ENCODE data around the gene INAFM2. TPM values are rescaled to one million over a fixed set of nuclear protein-coding genes. Genes with fewer than 3 reads are reported as not detected.

Gene INAFM2
- total and polyA plus RNA-seq, 10 donors: 7.4 to 29.6 (median 18.7) TPM

GRCh38 chr15:40300771-40301170 is 22.7 kb upstream of the INAFM2 start:
- H3K36me3 ChIP-seq: peaks cover 3 to 93% (median 56%) of the 10 kb centered on the region in 6 donors
- H3K27ac ChIP-seq: no peak overlapping the region
- peaks cover 0 to 23% (median 14%) of the 10 kb centered on the region in 8 donors for H3K9me3 ChIP-seq
- peaks cover 0 to 47% (median 14%) of the 10 kb centered on the region in 6 donors for H3K4me1 ChIP-seq
- TF ChIP-seq POLR2AphosphoS5 (IDR thresholded peaks at IDR 0.05) (no peak), CTCF (IDR thresholded peaks at IDR 0.05 in 8 of 11, conservative IDR thresholded peaks at IDR 0.05 in 3 of 11) (no peak), POLR2A (IDR thresholded peaks at IDR 0.05) (no peak)
- H3K27me3 ChIP-seq (replicated peaks in 1 of 7): no peaks in the 10 kb centered on the region
- WGBS, 5 donors: 93 to 100% (median 96%) methylated on average over 2 of the region's 2 CpGs
- intact Hi-C loops (cut with DNase I; ENCODE audit: low total_unique reads): no loop called here
- no peak overlapping the region for H3K4me3 ChIP-seq
- DNase-seq: no peak

DNA sequence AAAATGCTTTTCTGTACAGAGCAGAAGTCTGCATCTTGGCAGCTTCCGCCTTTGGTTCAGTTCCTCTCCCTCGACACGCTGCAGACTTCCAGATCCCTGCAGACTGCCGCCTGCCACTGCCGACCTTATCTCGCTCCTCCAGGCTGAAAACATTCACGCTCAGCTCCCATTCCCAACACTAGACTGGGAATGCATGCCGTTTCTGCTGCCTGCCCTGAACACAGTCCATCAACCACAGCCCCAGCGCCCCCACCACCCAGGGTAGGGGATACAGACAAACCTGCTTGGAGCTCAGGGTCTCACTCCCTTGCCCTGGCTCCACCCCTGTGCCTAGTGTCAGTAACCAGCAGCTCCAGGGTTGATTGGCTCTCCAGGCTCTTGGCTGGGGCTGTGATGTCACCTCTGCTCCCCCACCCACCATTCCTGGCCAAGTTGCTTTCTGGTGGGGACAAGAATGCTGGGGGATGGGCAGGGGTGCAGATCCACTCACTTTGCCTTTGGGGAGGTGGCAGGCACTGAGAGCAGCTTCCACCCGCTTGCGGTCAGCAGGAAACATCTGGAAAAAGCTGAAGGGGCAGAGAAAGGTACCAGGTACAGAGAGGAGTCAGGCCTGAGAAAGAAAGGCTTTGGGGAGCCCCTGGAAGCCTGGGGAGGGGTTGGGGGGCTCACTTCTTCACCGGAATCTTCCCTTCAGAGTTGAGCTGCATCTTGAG is 21.9 kb upstream of the INAFM2 start:
- H3K4me3 ChIP-seq: no peak overlapping the region
- intact Hi-C loops (cut with DNase I; ENCODE audit: low total_unique reads): no loop called here
- DNase-seq: peak; percentile 67
- peaks cover 0 to 56% (median 21%) of the 10 kb centered on the region in 6 donors for H3K4me1 ChIP-seq
- H3K27ac ChIP-seq: no peak overlapping the region
- TF ChIP-seq CTCF (IDR thresholded peaks at IDR 0.05 in 8 of 11, conservative IDR thresholded peaks at IDR 0.05 in 3 of 11) (no peak), POLR2AphosphoS5 (IDR thresholded peaks at IDR 0.05) (no peak), POLR2A (IDR thresholded peaks at IDR 0.05) (no peak)
- peaks cover 0 to 23% (median 14%) of the 10 kb centered on the region in 8 donors for H3K9me3 ChIP-seq
- 64 to 71% (median 68%) methylated on average over 12 of the region's 12 CpGs for WGBS, 5 donors
- H3K27me3 ChIP-seq (replicated peaks in 1 of 7): no peaks in the 10 kb centered on the region
- H3K36me3 ChIP-seq: peaks cover 3 to 85% (median 52%) of the 10 kb centered on the region in 6 donors

DNA sequence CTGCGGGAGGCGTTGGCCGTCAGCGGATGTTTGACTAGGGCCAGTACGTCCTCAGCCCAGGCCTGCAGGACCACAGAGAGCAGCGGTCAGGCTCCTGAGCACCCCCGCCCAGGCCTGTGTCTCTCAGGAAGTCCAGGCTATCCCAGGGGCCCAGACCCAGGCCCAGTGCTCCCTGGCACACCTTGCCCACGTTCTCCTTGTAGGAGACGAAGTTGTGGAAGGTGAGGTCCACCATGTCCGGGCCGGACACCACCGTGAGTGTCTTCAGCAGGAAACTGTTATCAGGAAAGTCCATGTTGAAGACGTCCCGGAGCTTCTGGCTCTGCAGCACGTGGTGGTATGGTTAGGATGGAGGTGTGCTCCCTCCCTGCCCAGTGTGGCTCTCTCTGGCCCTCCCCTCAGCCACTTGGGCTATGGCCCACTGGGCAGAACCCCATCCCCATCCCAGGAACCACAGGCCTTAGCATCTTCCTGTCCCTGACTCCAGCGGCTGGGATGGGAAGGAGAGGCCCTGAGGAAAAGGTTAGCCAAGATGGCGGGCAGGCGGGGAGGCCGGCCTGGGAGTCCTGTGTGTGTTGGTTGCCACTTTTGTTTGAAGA is 21.1 kb upstream of the INAFM2 start:
- peak; percentile 70 for DNase-seq

More for the DNA sequence above, 21.1 kb upstream of the INAFM2 start:
- intact Hi-C loops (cut with DNase I; ENCODE audit: low total_unique reads): no loop called here
- Histone ChIP-seq H3K27me3 (replicated peaks in 1 of 7) (no peaks in the 10 kb centered on the region), H3K4me1 (peaks cover 0 to 63% (median 27%) of the 10 kb centered on the region in 6 donors), H3K36me3 (peaks cover 3 to 77% (median 49%) of the 10 kb centered on the region in 6 donors), H3K27ac (no peak overlapping the region), H3K9me3 (peaks cover 0 to 23% (median 14%) of the 10 kb centered on the region in 8 donors), H3K4me3 (no peak overlapping the region)
- TF ChIP-seq POLR2A (IDR thresholded peaks at IDR 0.05) (no peak), POLR2AphosphoS5 (IDR thresholded peaks at IDR 0.05) (no peak), CTCF (IDR thresholded peaks at IDR 0.05 in 8 of 11, conservative IDR thresholded peaks at IDR 0.05 in 3 of 11) (no peak)
- 93 to 95% (median 94%) methylated on average over 16 to 19 of the region's 19 CpGs for WGBS, 5 donors
